B cell (primary cell): ENCODE data around the gene ATXN1.

Experiments used
- CTCF ChIP-seq: fragments of 200-600 bp; IDR thresholded peaks from one replicate; pipeline ENCODE4 v1.8.0; 2022; ENCODE audit warnings: antibody characterized with exemption, mild to moderate bottlenecking
- EZH2 ChIP-seq: IDR thresholded peaks from 2 replicates; pipeline ENCODE4 v1.6.1; 2012; ENCODE audit warnings: borderline replicate concordance, low read depth, mild to moderate bottlenecking, moderate library complexity, low read length; ENCODE audit not compliant: insufficient read depth, poor library complexity, severe bottlenecking

DNA sequence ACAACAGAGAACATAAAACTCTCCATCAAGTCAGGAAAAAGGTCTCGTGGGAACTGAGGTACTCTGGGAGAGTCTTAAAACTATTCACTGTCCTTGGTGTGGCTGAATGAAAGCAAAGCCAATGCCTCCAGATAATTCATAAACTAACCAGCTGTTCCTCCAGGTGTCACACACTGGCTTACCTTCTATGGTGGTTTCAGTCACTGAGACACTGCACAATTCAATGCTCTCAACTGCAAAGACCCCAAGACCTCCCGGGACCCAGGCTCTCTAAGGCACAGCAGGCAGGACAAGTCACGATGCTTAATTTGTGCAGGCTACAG is 422.0 kb downstream of the ATXN1 start:
- TF ChIP-seq CTCF (no peak), EZH2 (no peak)
